ENCODE measurements around the gene CCDC159. TPM values are rescaled to one million over a fixed set of nuclear protein-coding genes. Genes with fewer than 3 reads are reported as not detected.

Gene CCDC159
- total and polyA plus RNA-seq, 2 of the 4 experiments (the other 2 are of a cell fraction), result 4.7 to 14.0 TPM

DNA sequence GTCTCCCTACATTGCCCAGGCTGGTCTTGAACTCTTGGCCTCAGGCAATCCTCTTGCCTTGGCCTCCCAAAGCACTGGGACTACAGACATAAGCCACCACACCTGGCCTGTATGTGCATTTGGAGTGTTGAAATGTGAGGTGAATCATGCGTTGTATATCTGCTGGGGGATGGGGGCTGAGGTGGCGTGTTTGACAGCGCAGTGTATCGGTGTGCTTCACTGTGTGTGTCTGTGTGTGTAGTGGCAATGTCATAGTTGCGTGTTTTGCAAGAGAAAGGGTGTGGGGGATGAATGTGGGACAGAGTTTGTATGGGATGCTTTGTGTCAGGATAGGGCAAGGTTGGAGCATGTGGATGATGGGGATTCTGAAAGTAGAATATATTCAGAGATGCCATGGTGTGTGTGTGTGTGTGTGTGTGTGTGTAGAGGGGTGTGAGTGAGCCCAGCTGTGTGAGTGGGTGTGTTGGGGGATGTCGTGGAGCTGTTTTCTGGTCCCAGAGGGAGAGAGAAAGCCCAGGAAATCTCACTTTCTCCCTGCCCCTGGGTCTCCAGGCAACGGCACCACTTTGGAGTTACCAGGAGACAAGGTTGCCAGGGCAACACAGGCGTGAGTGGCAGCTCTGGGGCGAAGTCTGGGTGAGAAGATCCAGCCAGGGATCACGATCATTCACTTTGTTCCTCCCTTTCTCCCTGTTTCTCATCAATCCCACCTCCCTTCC, 27.0 kb downstream of the CCDC159 start:
- intact Hi-C loops (cut with micrococcal nuclease) (no loop called here), in situ Hi-C loops (cut with MboI; ENCODE audit: low sequenced_read_pairs) (no loop called here), dilution Hi-C loops (cut with HindIII; ENCODE audit: low sequenced_read_pairs, unreplicated experiment) (no loop called here)
- Histone ChIP-seq H3K4me1 (ENCODE audit: control insufficient read depth, insufficient read depth, low read length) (peaks cover 18% of the 10 kb centered on the region), H2AK9ac (replicated peaks; ENCODE audit: low read depth, low read length, poor library complexity) (no peak overlapping the region), H2AFZ (replicated peaks; ENCODE audit: low read length, poor library complexity) (peak overlapping the region; percentile 49), H3K79me1 (ENCODE audit: low read depth in 1 of 2, low read length in 2 of 2) (peaks cover 0 to 21% of the 10 kb centered on the region in 2 experiments; a peak in 2 of 4 replicates), H3K4ac (ENCODE audit: low read depth, low read length) (no peak overlapping the region), H3K4me3 (ENCODE audit: insufficient read depth, low read depth, low read length) (no peak overlapping the region), H3K27me3 (ENCODE audit: control insufficient read depth, insufficient read depth, low read length) (no peaks in the 10 kb centered on the region), H3K9me1 (ENCODE audit: insufficient read depth, low read length) (peaks cover 23% of the 10 kb centered on the region), H4K20me1 (ENCODE audit: insufficient read depth, low read length) (peaks cover 10% of the 10 kb centered on the region; the same call in 1 of the 2 replicates), H3K14ac (replicated peaks; ENCODE audit: low read depth, low read length) (no peak overlapping the region), H3K56ac (ENCODE audit: extremely low read depth, insufficient read depth, low read length) (no peak overlapping the region), H3K23ac (ENCODE audit: low read depth, low read length) (no peak overlapping the region), H2BK120ac (ENCODE audit: low read depth, low read length) (no peak overlapping the region), H3K36me3 (ENCODE audit: control insufficient read depth, insufficient read depth, low read length) (no peaks in the 10 kb centered on the region), H3K9me3 (ENCODE audit: control insufficient read depth, insufficient read depth, low read length) (no peaks in the 10 kb centered on the region), H2BK20ac (ENCODE audit: low read depth, low read length) (no peak overlapping the region), H3K27ac (ENCODE audit: insufficient read depth, low read length) (no peak overlapping the region), H3K4me2 (ENCODE audit: low read depth, low read length) (no peak overlapping the region), H2BK5ac (ENCODE audit: low read depth, low read length, poor library complexity, severe bottlenecking) (no peak overlapping the region), H2AK5ac (ENCODE audit: low read depth, low read length) (peak overlapping the region; percentile 21; the same call in 1 of the 2 replicates), H3K18ac (ENCODE audit: low read depth, low read length) (no peak overlapping the region), H2BK15ac (ENCODE audit: low read depth, low read length) (no peak overlapping the region), H4K5ac (ENCODE audit: low read depth, low read length) (no peak overlapping the region), H4K91ac (ENCODE audit: insufficient read depth, low read depth, low read length) (no peak overlapping the region), H4K8ac (ENCODE audit: low read depth in 2 of 2, low read length in 2 of 2) (peak overlapping the region in 1 of 2 experiments; percentile 82; a peak in 2 of 4 replicates), H3K9ac (ENCODE audit: low read depth, low read length) (no peak overlapping the region; the same call in 1 of the 2 replicates)
- no TSS peak for BruUV-seq (replicated peaks)
- ChIA-PET POLR2A (ENCODE audit: unreplicated experiment) (no interaction called here), CTCF (interaction anchor here (0.6 kb wide), 1 partner anchor 428 kb away, joined by 3 read pairs; no protein-coding TSS in a partner anchor)
- DNase-seq (no peak), ATAC-seq (ENCODE audit: low read depth) (no peak)
- no peak for TF ChIP-seq BHLHE40 (IDR thresholded peaks at IDR 0.05; ENCODE audit: low read depth, low read length)
- TF ChIP-seq MAFK (IDR thresholded peaks at IDR 0.05; ENCODE audit: low read depth, low read length), result no peak
- peak; percentile 38; the same call in 1 of the 2 replicates for TF ChIP-seq MXI1 (IDR thresholded peaks at IDR 0.05; ENCODE audit: borderline replicate concordance, low read depth, low read length)
- no peak for TF ChIP-seq NFE2L2 (IDR thresholded peaks at IDR 0.05; ENCODE audit: low read depth, low read length)
- TF ChIP-seq POLR2A (IDR thresholded peaks at IDR 0.05; ENCODE audit: low read depth, low read length), result no peak
- no peak for TF ChIP-seq USF2 (IDR thresholded peaks at IDR 0.05; ENCODE audit: low read depth, low read length)
- TF ChIP-seq RFX5 (IDR thresholded peaks at IDR 0.05; ENCODE audit: low read depth, low read length), result no peak
- TF ChIP-seq RCOR1 (IDR thresholded peaks at IDR 0.05; ENCODE audit: insufficient replicate concordance, low read length), result no peak
- TF ChIP-seq, protein P1, sequence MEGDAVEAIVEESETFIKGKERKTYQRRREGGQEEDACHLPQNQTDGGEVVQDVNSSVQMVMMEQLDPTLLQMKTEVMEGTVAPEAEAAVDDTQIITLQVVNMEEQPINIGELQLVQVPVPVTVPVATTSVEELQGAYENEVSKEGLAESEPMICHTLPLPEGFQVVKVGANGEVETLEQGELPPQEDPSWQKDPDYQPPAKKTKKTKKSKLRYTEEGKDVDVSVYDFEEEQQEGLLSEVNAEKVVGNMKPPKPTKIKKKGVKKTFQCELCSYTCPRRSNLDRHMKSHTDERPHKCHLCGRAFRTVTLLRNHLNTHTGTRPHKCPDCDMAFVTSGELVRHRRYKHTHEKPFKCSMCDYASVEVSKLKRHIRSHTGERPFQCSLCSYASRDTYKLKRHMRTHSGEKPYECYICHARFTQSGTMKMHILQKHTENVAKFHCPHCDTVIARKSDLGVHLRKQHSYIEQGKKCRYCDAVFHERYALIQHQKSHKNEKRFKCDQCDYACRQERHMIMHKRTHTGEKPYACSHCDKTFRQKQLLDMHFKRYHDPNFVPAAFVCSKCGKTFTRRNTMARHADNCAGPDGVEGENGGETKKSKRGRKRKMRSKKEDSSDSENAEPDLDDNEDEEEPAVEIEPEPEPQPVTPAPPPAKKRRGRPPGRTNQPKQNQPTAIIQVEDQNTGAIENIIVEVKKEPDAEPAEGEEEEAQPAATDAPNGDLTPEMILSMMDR (conservative IDR thresholded peaks at IDR 0.05; ENCODE audit: low read depth, low read length), result no peak
- 86% methylated on average over 5 of the region's 10 CpGs; no CpG with 5 or more reads in 1 of the 2 experiments for WGBS, 2 experiments (ENCODE audit: extremely low coverage in 2 of 2, insufficient read length in 1 of 2)

Measured in IMR-90 (cell line).